NB4 (cell line): ENCODE results near the gene PCDHA4.

Source experiments
- CTCF ChIP-seq: IDR thresholded peaks from one replicate; pipeline ENCODE4 v1.5.1; 2012; ENCODE audit warnings: low read depth, low read length
- POLR2A ChIP-seq: IDR thresholded peaks from 2 replicates; pipeline ENCODE4 v1.6.1; 2011; ENCODE audit warnings: mild to moderate bottlenecking; ENCODE audit not compliant: insufficient read length; ENCODE audit errors: extremely low read depth

- TF ChIP-seq CTCF = no peak
- no peak for TF ChIP-seq POLR2A
Observed at GRCh38 chr5:140800816-140801493, 5.9 kb upstream of the PCDHA4 start, which contains the start of gene PCDHA3.
